GM18868 (cell line): ENCODE data around the gene KCNH1.

Experiments used
- ATAC-seq: cut with Tn5 transposase; IDR thresholded peaks from one replicate; pipeline ENCODE4 v1.9.1; 2021; ENCODE audit warnings: mild to moderate bottlenecking, moderate library complexity; ENCODE audit not compliant: unreplicated experiment

Gene KCNH1

GRCh38 chr1:210883821-210884220, 250.1 kb downstream of the KCNH1 start:
- no peak for ATAC-seq

- ATAC-seq, result no peak
Observed at GRCh38 chr1:210882414-210883221, 251.3 kb downstream of the KCNH1 start.

GRCh38 chr1:210878564-210878963, 255.4 kb downstream of the KCNH1 start:
- ATAC-seq, result no peak

GRCh38 chr1:210876275-210876674, 257.7 kb downstream of the KCNH1 start:
- no peak for ATAC-seq

- ATAC-seq, result no peak
Observed at GRCh38 chr1:210866532-210866931, 267.4 kb downstream of the KCNH1 start.

- ATAC-seq, result no peak
Observed at GRCh38 chr1:210857705-210858104, 276.2 kb downstream of the KCNH1 start.

- no peak for ATAC-seq
Observed at GRCh38 chr1:210857146-210857663, 276.7 kb downstream of the KCNH1 start.

- no peak for ATAC-seq
Observed at GRCh38 chr1:210855440-210855839, 278.5 kb downstream of the KCNH1 start.

GRCh38 chr1:210853276-210853675, 280.7 kb downstream of the KCNH1 start:
- ATAC-seq, result no peak

GRCh38 chr1:210850556-210850955, 283.4 kb downstream of the KCNH1 start:
- ATAC-seq, result no peak

GRCh38 chr1:210848474-210848873, 285.5 kb downstream of the KCNH1 start:
- ATAC-seq, result no peak

GRCh38 chr1:210841926-210842625, 291.9 kb downstream of the KCNH1 start:
- no peak for ATAC-seq

- ATAC-seq, result no peak
Observed at GRCh38 chr1:210830034-210831028, 303.6 kb downstream of the KCNH1 start.

GRCh38 chr1:210828996-210829596, 304.9 kb downstream of the KCNH1 start:
- ATAC-seq, result no peak

GRCh38 chr1:210827481-210827880, 306.5 kb downstream of the KCNH1 start:
- ATAC-seq, result no peak

GRCh38 chr1:210826686-210827085, 307.3 kb downstream of the KCNH1 start:
- no peak for ATAC-seq

- no peak for ATAC-seq
Observed at GRCh38 chr1:210822932-210823331, 311.0 kb downstream of the KCNH1 start.

- ATAC-seq, result no peak
Observed at GRCh38 chr1:210822241-210822640, 311.7 kb downstream of the KCNH1 start.

- no peak for ATAC-seq
Observed at GRCh38 chr1:210821615-210822014, 312.3 kb downstream of the KCNH1 start.

GRCh38 chr1:210819266-210819665, 314.7 kb downstream of the KCNH1 start:
- no peak for ATAC-seq
